HG03354 (cell line): ENCODE data around the gene TSPAN18.

Experiments used
- ATAC-seq: cut with Tn5 transposase; IDR thresholded peaks from one replicate; pipeline ENCODE4 v1.9.1; 2021; ENCODE audit warnings: mild to moderate bottlenecking; ENCODE audit not compliant: unreplicated experiment, poor library complexity, severe bottlenecking

Gene TSPAN18

GRCh38 chr11:44978961-44979331, 252.2 kb downstream of the TSPAN18 start:
- no peak for ATAC-seq

GRCh38 chr11:44979543-44980399, 253.0 kb downstream of the TSPAN18 start:
- ATAC-seq: no peak

GRCh38 chr11:44980533-44981427, 254.0 kb downstream of the TSPAN18 start:
- ATAC-seq: no peak
